Peyer's patch (tissue), 4 donors: Measurements from ENCODE around the gene MMP3. TPM values are rescaled to one million over a fixed set of nuclear protein-coding genes. Genes with fewer than 3 reads are reported as not detected.

Source experiments
- DNase-seq, 3 donors: peaks; one replicate each; pipeline ENCODE4 v3.0.0-alpha.2; 2017 to 2019
- H3K27ac ChIP-seq, 4 donors: fragments of 200-600 bp; sonication (generic); one replicate each; pipeline ENCODE4 v1.5.1; 2016 to 2019
- H3K27me3 ChIP-seq, 2 donors: fragments of 200-600 bp; sonication (generic); one replicate each; pipeline ENCODE4 v1.5.1; 2019
- H3K36me3 ChIP-seq, 3 donors: fragments of 200-600 bp; sonication (generic); one replicate each; pipeline ENCODE4 v1.5.1; 2016 to 2019
- H3K4me1 ChIP-seq, 4 donors: fragments of 200-600 bp; sonication (generic); one replicate each; pipeline ENCODE4 v1.5.1; 2016 to 2019
- H3K4me3 ChIP-seq, 4 donors: fragments of 200-600 bp; sonication (generic); 1 replicate in 3 of 4; 2 replicates in 1 of 4; pipeline ENCODE4 v1.5.1; 2016 to 2019; ENCODE audit warnings: mild to moderate bottlenecking in 1 of 4
- H3K9me3 ChIP-seq, 4 donors: fragments of 200-600 bp; sonication (generic); one replicate each; pipeline ENCODE4 v1.5.1; 2016 to 2019; ENCODE audit warnings: mild to moderate bottlenecking in 1 of 4
- CTCF ChIP-seq, 6 experiments: fragments of 450-650 bp in 4 of 6; fragments of 200-600 bp in 2 of 6; sonication (generic) in 1 of 6; IDR thresholded peaks; one replicate each; pipeline ENCODE4 v1.5.1; 2017 to 2019; ENCODE audit warnings: antibody characterized with exemption in 6 of 6, mild to moderate bottlenecking in 3 of 6, moderate library complexity in 1 of 6
- POLR2A ChIP-seq, 2 donors: fragments of 450-650 bp; IDR thresholded peaks; one replicate each; pipeline ENCODE4 v1.5.1; 2017; ENCODE audit warnings: antibody characterized with exemption in 2 of 2, mild to moderate bottlenecking in 2 of 2, moderate library complexity in 2 of 2
- total RNA-seq, 4 donors: library from RNA; depleted of rRNA; stranded (reverse); fragments of >200 nt; gene quantifications; one replicate each; pipeline ENCODE4 v1.1.0, GENCODE V29; 2016

MMP3 gene
- total RNA-seq, 4 donors from 2014 or later: 1.5 to 1.8 TPM; not detected in 2

- Histone ChIP-seq H3K4me3 (no peak overlapping the region), H3K27ac (no peak overlapping the region), H3K9me3 (no peaks in the 10 kb centered on the region), H3K36me3 (no peaks in the 10 kb centered on the region), H3K27me3 (no peaks in the 10 kb centered on the region), H3K4me1 (no peaks in the 10 kb centered on the region)
- TF ChIP-seq POLR2A (IDR thresholded peaks at IDR 0.05): no peak
- TF ChIP-seq CTCF (IDR thresholded peaks at IDR 0.05): peak in 3 of 6 experiments; percentile 32 to 48 (median 44)
- no peak for DNase-seq
Observed at GRCh38 chr11:102810950-102811660, 32.3 kb downstream of the MMP3 start.

GRCh38 chr11:102809971-102810370, 33.4 kb downstream of the MMP3 start:
- Histone ChIP-seq H3K36me3 (no peaks in the 10 kb centered on the region), H3K4me1 (no peaks in the 10 kb centered on the region), H3K27ac (no peak overlapping the region), H3K4me3 (no peak overlapping the region), H3K9me3 (no peaks in the 10 kb centered on the region), H3K27me3 (no peaks in the 10 kb centered on the region)
- DNase-seq: no peak
- no peak for TF ChIP-seq CTCF (IDR thresholded peaks at IDR 0.05)
- no peak for TF ChIP-seq POLR2A (IDR thresholded peaks at IDR 0.05)

- Histone ChIP-seq H3K9me3 (no peaks in the 10 kb centered on the region), H3K4me3 (no peak overlapping the region), H3K27me3 (no peaks in the 10 kb centered on the region), H3K27ac (no peak overlapping the region), H3K4me1 (no peaks in the 10 kb centered on the region), H3K36me3 (no peaks in the 10 kb centered on the region)
- DNase-seq: peak in 1 of 3 donors; percentile 51
- TF ChIP-seq POLR2A (IDR thresholded peaks at IDR 0.05) (no peak), CTCF (IDR thresholded peaks at IDR 0.05) (peak in 2 of 6 experiments; percentile 33 to 43)
Observed at GRCh38 chr11:102807921-102808320, 35.5 kb downstream of the MMP3 start.

GRCh38 chr11:102806296-102806695, 37.1 kb downstream of the MMP3 start:
- no peaks in the 10 kb centered on the region for H3K4me1 ChIP-seq
- no peak for TF ChIP-seq POLR2A (IDR thresholded peaks at IDR 0.05)
- H3K9me3 ChIP-seq: no peaks in the 10 kb centered on the region
- no peak overlapping the region for H3K4me3 ChIP-seq
- no peaks in the 10 kb centered on the region for H3K36me3 ChIP-seq
- H3K27ac ChIP-seq: no peak overlapping the region
- no peak for DNase-seq
- H3K27me3 ChIP-seq: no peaks in the 10 kb centered on the region

GRCh38 chr11:102802341-102802740, 41.1 kb downstream of the MMP3 start:
- Histone ChIP-seq H3K36me3 (no peaks in the 10 kb centered on the region), H3K27me3 (no peaks in the 10 kb centered on the region), H3K4me3 (no peak overlapping the region), H3K27ac (no peak overlapping the region), H3K4me1 (peaks cover 0 to 4% (median 2%) of the 10 kb centered on the region in 4 donors), H3K9me3 (no peaks in the 10 kb centered on the region)
- DNase-seq: no peak
- TF ChIP-seq CTCF (IDR thresholded peaks at IDR 0.05): no peak
- no peak for TF ChIP-seq POLR2A (IDR thresholded peaks at IDR 0.05)

- TF ChIP-seq CTCF (IDR thresholded peaks at IDR 0.05) (no peak), POLR2A (IDR thresholded peaks at IDR 0.05) (no peak)
Observed at GRCh38 chr11:102800767-102801166, 42.6 kb downstream of the MMP3 start.

More at GRCh38 chr11:102800767-102801166, 42.6 kb downstream of the MMP3 start:
- peaks cover 0 to 6% (median 2%) of the 10 kb centered on the region in 4 donors for H3K4me1 ChIP-seq
- no peak for DNase-seq
- H3K9me3 ChIP-seq: no peaks in the 10 kb centered on the region
- H3K27ac ChIP-seq: no peak overlapping the region
- H3K27me3 ChIP-seq: no peaks in the 10 kb centered on the region
- no peaks in the 10 kb centered on the region for H3K36me3 ChIP-seq
- no peak overlapping the region for H3K4me3 ChIP-seq
